Upper lobe of right lung (tissue), 1 donor: ENCODE results near the gene DPP6. TPM values are rescaled to one million over a fixed set of nuclear protein-coding genes. Genes with fewer than 3 reads are reported as not detected.

Experiments
- ATAC-seq: fragments of 200-7000 bp; cut with Tn5 transposase; one replicate; pipeline ENCODE4 v1.9.1; 2020; ENCODE audit warnings: mild to moderate bottlenecking, moderate library complexity
- DNase-seq: peaks from one replicate; pipeline ENCODE4 v3.0.0-alpha.2; 2020
- H3K27ac ChIP-seq: fragments of 200-600 bp; one replicate; pipeline ENCODE4 v1.8.0; 2022
- H3K27me3 ChIP-seq: fragments of 200-600 bp; one replicate; pipeline ENCODE4 v1.8.0; 2022; ENCODE audit warnings: mild to moderate bottlenecking
- H3K36me3 ChIP-seq: fragments of 200-600 bp; one replicate; pipeline ENCODE4 v1.8.0; 2022
- H3K4me1 ChIP-seq: fragments of 200-600 bp; one replicate; pipeline ENCODE4 v1.8.0; 2022
- H3K4me3 ChIP-seq: fragments of 200-600 bp; one replicate; pipeline ENCODE4 v1.8.0; 2022; ENCODE audit warnings: mild to moderate bottlenecking
- H3K9me3 ChIP-seq: fragments of 200-600 bp; one replicate; pipeline ENCODE4 v1.8.0; 2022
- intact Hi-C: fragments of 100-400 bp; cut with DNase I; formaldehyde crosslinking; loops from one replicate; pipeline ENCODE4 v1.11.0; 2022
- total RNA-seq: library from RNA; stranded (reverse); fragmentation: NEBNext Ultra II Directional; extraction: Animal tissue kit (Norgen Biotek cat#: 25700); gene quantifications from one replicate; pipeline ENCODE4 v1.2.1, GENCODE V29; 2021
- TF ChIP-seq, protein P1 (sequence below): fragments of 200-600 bp; IDR thresholded peaks from one replicate; pipeline ENCODE4 v1.8.0; 2022; ENCODE audit warnings: antibody characterized with exemption
- donor health status: DM: no; HTN: yes; CAD: no; lungs with severe emphysema.

The DPP6 gene
- total RNA-seq, 1 donor from 2014 or later: 1.6 TPM

DNA sequence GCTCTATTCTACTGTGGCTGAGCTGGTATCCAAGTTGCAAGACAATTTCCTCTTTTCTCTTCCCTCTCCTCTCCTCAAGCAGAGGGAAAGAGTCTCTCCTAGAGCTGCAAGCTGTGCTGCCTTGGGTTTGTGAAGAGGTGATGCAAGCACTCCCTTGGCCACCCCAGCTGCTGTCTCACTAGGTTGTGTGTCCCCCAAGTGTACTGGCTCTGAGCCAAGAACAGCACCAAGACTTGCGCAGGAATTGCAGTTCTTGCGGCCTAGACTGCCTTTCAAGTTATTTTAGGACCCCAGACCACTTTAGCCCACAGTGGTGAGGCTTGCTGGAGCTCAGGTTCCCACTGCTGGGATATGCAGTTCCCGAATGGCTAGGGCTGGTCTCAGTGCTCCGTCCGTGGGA is 411.6 kb downstream of the DPP6 start:
- Histone ChIP-seq H3K36me3 (no peaks in the 10 kb centered on the region), H3K27ac (no peak overlapping the region), H3K27me3 (no peaks in the 10 kb centered on the region), H3K9me3 (peaks cover 3% of the 10 kb centered on the region), H3K4me3 (no peak overlapping the region), H3K4me1 (no peaks in the 10 kb centered on the region)
- TF ChIP-seq, protein P1, sequence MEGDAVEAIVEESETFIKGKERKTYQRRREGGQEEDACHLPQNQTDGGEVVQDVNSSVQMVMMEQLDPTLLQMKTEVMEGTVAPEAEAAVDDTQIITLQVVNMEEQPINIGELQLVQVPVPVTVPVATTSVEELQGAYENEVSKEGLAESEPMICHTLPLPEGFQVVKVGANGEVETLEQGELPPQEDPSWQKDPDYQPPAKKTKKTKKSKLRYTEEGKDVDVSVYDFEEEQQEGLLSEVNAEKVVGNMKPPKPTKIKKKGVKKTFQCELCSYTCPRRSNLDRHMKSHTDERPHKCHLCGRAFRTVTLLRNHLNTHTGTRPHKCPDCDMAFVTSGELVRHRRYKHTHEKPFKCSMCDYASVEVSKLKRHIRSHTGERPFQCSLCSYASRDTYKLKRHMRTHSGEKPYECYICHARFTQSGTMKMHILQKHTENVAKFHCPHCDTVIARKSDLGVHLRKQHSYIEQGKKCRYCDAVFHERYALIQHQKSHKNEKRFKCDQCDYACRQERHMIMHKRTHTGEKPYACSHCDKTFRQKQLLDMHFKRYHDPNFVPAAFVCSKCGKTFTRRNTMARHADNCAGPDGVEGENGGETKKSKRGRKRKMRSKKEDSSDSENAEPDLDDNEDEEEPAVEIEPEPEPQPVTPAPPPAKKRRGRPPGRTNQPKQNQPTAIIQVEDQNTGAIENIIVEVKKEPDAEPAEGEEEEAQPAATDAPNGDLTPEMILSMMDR: no peak
- ATAC-seq (no peak), DNase-seq (no peak)
- intact Hi-C loops: no loop called here

DNA sequence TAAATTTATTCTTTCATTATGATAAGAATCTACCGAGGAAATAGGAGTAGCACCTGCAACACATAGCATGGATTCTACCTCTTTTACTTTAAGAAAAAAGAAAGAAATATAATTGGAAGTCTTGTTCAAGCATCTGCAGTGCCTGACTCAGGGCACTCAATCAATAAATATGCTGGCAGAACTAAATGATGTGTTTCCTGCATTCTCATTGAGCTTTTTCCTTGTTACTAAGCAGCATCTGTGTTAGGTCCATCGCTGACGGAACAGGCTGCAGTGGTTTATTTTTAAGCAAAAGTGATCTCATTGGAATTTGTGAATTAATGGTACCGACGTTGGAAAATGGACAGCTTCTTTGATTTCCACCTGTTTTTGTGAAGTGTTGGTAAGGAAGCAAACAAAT is 417.5 kb downstream of the DPP6 start:
- TF ChIP-seq, protein P1: no peak
- Histone ChIP-seq H3K4me3 (no peak overlapping the region), H3K9me3 (no peaks in the 10 kb centered on the region), H3K36me3 (no peaks in the 10 kb centered on the region), H3K27me3 (no peaks in the 10 kb centered on the region), H3K27ac (no peak overlapping the region), H3K4me1 (no peaks in the 10 kb centered on the region)
- intact Hi-C loops: no loop called here
- ATAC-seq (no peak), DNase-seq (no peak)

DNA sequence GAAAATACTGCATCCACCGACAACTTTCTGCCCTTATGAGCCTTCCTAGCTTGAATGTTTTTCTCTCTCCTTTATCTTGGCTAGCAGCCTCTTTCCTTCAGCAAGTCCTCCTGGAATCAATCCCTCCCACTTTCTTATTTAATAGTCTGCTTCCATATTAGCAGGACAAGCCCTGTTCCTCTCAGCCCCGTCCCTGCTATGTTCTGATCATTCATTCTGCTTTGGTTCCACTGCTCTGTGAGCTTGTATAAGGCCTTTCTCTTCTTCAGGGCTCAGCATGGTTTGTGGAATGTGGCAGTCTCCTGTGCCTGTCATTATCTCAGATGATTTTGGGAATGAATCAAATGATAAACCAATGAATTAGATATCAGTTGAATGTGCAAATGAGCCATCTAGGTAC is 420.1 kb downstream of the DPP6 start:
- ATAC-seq (no peak), DNase-seq (no peak)
- Histone ChIP-seq H3K4me3 (no peak overlapping the region), H3K36me3 (no peaks in the 10 kb centered on the region), H3K9me3 (no peaks in the 10 kb centered on the region), H3K4me1 (no peaks in the 10 kb centered on the region), H3K27ac (no peak overlapping the region), H3K27me3 (no peaks in the 10 kb centered on the region)
- TF ChIP-seq, protein P1: no peak
- intact Hi-C loops: no loop called here

DNA sequence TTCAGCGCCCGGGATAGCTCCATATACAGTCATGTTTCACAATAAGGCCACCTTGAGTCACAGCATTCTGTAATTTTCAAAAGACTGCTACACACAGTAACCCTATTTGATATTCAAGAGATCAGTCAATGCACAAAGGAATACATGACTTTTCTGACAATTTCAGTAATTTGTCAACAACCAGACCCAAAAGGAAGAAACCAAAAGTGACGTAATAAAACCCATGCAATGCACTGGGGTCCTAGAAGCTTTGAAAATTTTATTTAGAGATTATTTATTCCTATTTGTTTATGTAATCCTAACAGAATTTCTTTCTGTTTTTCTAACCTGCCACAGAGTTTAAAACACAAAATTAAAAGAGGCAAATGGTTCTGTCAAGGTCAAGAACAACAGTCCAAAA is 421.2 kb downstream of the DPP6 start:
- intact Hi-C loops: no loop called here
- Histone ChIP-seq H3K27ac (no peak overlapping the region), H3K9me3 (no peaks in the 10 kb centered on the region), H3K4me1 (no peaks in the 10 kb centered on the region), H3K36me3 (no peaks in the 10 kb centered on the region), H3K27me3 (no peaks in the 10 kb centered on the region), H3K4me3 (no peak overlapping the region)
- DNase-seq (no peak), ATAC-seq (no peak)
- TF ChIP-seq, protein P1: no peak

DNA sequence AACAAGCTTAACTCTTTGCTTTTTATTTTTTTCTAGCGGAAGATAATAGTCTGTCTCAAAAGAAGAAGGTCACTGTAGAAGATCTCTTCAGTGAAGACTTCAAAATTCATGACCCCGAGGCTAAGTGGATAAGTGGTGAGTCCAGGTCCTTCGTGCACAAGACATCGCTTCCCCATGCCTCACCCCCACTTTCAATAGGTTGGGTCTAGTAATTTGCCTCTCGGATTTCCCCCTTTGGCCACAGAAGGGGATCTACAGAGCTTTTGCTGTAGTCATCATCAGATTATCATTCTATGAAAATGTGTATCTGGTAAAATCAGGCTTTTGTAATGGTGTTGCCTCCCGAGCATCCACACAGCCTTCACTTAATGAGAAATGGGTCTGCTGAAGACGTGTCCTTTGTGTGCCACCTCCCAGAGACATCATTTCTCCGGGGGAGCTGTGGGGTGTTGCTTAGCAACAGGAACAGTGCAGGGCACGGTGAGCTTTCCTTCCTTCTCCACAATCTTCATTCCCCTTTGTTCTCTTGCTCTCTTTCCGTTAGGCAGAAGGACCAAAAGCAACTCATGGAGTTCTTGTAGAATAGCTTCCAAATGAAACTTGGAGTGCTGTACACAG is 422.8 kb downstream of the DPP6 start:
- TF ChIP-seq, protein P1: no peak
- Histone ChIP-seq H3K27ac (no peak overlapping the region), H3K4me3 (no peak overlapping the region), H3K9me3 (no peaks in the 10 kb centered on the region), H3K4me1 (no peaks in the 10 kb centered on the region), H3K36me3 (no peaks in the 10 kb centered on the region), H3K27me3 (no peaks in the 10 kb centered on the region)
- ATAC-seq (no peak), DNase-seq (no peak)
- intact Hi-C loops: no loop called here

DNA sequence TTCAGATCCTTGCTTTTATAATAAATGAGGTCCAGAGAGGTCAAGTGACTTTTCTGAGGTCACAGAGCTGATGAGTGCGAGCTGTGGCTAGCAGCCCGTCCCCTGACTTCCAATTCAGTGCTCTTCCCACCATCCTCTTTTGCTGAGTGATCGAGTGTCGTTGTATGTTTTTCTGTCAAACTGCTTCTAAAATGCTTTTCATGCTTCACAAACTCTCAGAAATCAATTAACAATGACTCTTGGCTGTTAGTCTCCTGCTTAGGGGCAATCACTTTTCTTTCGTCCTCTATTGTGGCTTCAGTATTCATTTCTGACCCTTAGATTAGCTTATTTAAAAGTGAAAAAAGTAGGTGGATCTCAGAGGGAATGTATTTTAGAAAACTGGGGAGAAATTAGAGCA is 423.7 kb downstream of the DPP6 start:
- Histone ChIP-seq H3K4me3 (no peak overlapping the region), H3K27ac (no peak overlapping the region), H3K36me3 (no peaks in the 10 kb centered on the region), H3K4me1 (no peaks in the 10 kb centered on the region), H3K9me3 (no peaks in the 10 kb centered on the region), H3K27me3 (no peaks in the 10 kb centered on the region)
- intact Hi-C loops: no loop called here
- TF ChIP-seq, protein P1: no peak
- ATAC-seq: no peak
- DNase-seq: no peak
